GM23338 (cell line): ENCODE results near the gene SETBP1. TPM values are rescaled to one million over a fixed set of nuclear protein-coding genes. Genes with fewer than 3 reads are reported as not detected.
A peak's percentile ranks its signal among the peaks of the same experiment; 100 is the strongest.

ENCODE experiments used
- ATAC-seq: fragments of 200-7000 bp; cut with Tn5 transposase; 3 replicates; pipeline ENCODE4 v1.9.1; 2020
- DNase-seq: peaks from one replicate; pipeline ENCODE4 v3.0.0-alpha.2; 2015; ENCODE audit warnings: low spot score
- H2AFZ ChIP-seq: fragments of 200-600 bp; sonication (generic); 2 replicates; pipeline ENCODE4 v1.8.0; 2016; ENCODE audit warnings: antibody characterized with exemption, mild to moderate bottlenecking, moderate library complexity
- H3F3A ChIP-seq: fragments of 200-600 bp; sonication (generic); replicated peaks from 2 replicates; pipeline ENCODE4 v1.8.0; 2017; ENCODE audit warnings: antibody characterized with exemption, mixed run types, low read depth
- H3K27ac ChIP-seq: fragments of 200-600 bp; sonication (generic); 2 replicates; pipeline ENCODE4 v1.6.1; 2016; ENCODE audit warnings: low read depth
- H3K27me3 ChIP-seq: fragments of 200-600 bp; sonication (generic); 2 replicates; pipeline ENCODE4 v1.8.0; 2016; ENCODE audit warnings: mild to moderate bottlenecking, mixed run types, moderate library complexity; ENCODE audit not compliant: insufficient read depth
- H3K36me3 ChIP-seq: fragments of 200-600 bp; sonication (generic); 2 replicates; pipeline ENCODE4 v1.8.0; 2016; ENCODE audit warnings: mild to moderate bottlenecking; ENCODE audit not compliant: insufficient read depth
- H3K4me1 ChIP-seq: fragments of 200-600 bp; sonication (generic); 2 replicates; pipeline ENCODE4 v1.8.0; 2016; ENCODE audit warnings: mild to moderate bottlenecking, moderate library complexity; ENCODE audit not compliant: insufficient read depth
- H3K4me2 ChIP-seq: fragments of 200-600 bp; sonication (generic); 2 replicates; pipeline ENCODE4 v1.7.1; 2017; ENCODE audit warnings: mixed run types
- H3K4me3 ChIP-seq: fragments of 200-600 bp; sonication (generic); 2 replicates; pipeline ENCODE4 v1.6.1; 2016; ENCODE audit warnings: mixed run types
- H3K79me2 ChIP-seq: fragments of 200-600 bp; sonication (generic); replicated peaks from 2 replicates; pipeline ENCODE4 v1.8.0; 2017; ENCODE audit warnings: mild to moderate bottlenecking; ENCODE audit not compliant: insufficient read depth
- H3K9me2 ChIP-seq: fragments of 200-600 bp; sonication (generic); 2 replicates; pipeline ENCODE4 v1.8.0; 2017; ENCODE audit not compliant: insufficient read depth
- H4K20me1 ChIP-seq: fragments of 200-600 bp; sonication (generic); replicated peaks from 2 replicates; pipeline ENCODE4 v1.8.0; 2017; ENCODE audit warnings: mild to moderate bottlenecking; ENCODE audit not compliant: insufficient read depth
- H3K27ac Mint-ChIP-seq: 2 replicates; pipeline ENCODE4 v1.8.0; 2020; ENCODE audit warnings: inconsistent platforms, mild to moderate bottlenecking, moderate library complexity, mixed read lengths
- H3K27me3 Mint-ChIP-seq: 3 replicates; pipeline ENCODE4 v1.8.0; 2022; ENCODE audit warnings: low read depth, mild to moderate bottlenecking, moderate library complexity, mixed read lengths, inconsistent platforms; ENCODE audit not compliant: insufficient read depth, poor library complexity
- H3K36me3 Mint-ChIP-seq: 3 replicates; pipeline ENCODE4 v1.8.0; 2021; ENCODE audit warnings: low read depth, mild to moderate bottlenecking, inconsistent platforms, moderate library complexity, mixed read lengths
- H3K4me1 Mint-ChIP-seq: 3 replicates; pipeline ENCODE4 v1.8.0; 2020; ENCODE audit warnings: mild to moderate bottlenecking, inconsistent platforms, mixed read lengths
- H3K4me3 Mint-ChIP-seq: 3 replicates; pipeline ENCODE4 v1.8.0; 2021; ENCODE audit warnings: moderate library complexity, mild to moderate bottlenecking, inconsistent platforms, mixed read lengths
- H3K9me3 Mint-ChIP-seq: 3 replicates; pipeline ENCODE4 v1.8.0; 2020; ENCODE audit warnings: moderate library complexity, mild to moderate bottlenecking, inconsistent platforms, mixed read lengths
- EZH2 ChIP-seq: fragments of 200-600 bp; sonication (generic); IDR thresholded peaks from one replicate; pipeline ENCODE4 v1.8.0; 2017; ENCODE audit warnings: antibody characterized with exemption, mild to moderate bottlenecking, low read depth; ENCODE audit not compliant: unreplicated experiment
- EZH2phosphoT487 ChIP-seq: fragments of 200-600 bp; sonication (generic); IDR thresholded peaks from one replicate; pipeline ENCODE4 v1.8.1; 2018; ENCODE audit warnings: antibody characterized with exemption; ENCODE audit not compliant: unreplicated experiment
- JUNB ChIP-seq: IDR thresholded peaks from one replicate; pipeline ENCODE4 v1.6.1; 2016; ENCODE audit warnings: antibody characterized with exemption; ENCODE audit not compliant: unreplicated experiment
- STAT1 ChIP-seq: IDR thresholded peaks from one replicate; pipeline ENCODE4 v1.6.1; 2016; ENCODE audit warnings: antibody characterized with exemption; ENCODE audit not compliant: unreplicated experiment
- ZNF114 ChIP-seq: fragments of 250-450 bp; sonication (Bioruptor Pico); IDR thresholded peaks from 2 replicates; pipeline ENCODE4 v1.5.0; 2020; ENCODE audit warnings: mild to moderate bottlenecking, moderate library complexity
- polyA plus RNA-seq: library from polyadenylated mRNA; unstranded; fragments of >200 nt; fragmentation: Nextera tagmentation; extraction: Ambion mirVana; gene quantifications from 2 replicates; pipeline ENCODE4 v1.2.1, GENCODE V29; 2016
- total RNA-seq: library from RNA; depleted of rRNA; stranded (reverse); fragments of >200 nt; shearing (Covaris generic); gene quantifications from 2 replicates; pipeline ENCODE4 v1.2.3, GENCODE V29; 2014
- TF ChIP-seq, protein P1 (sequence below): IDR thresholded peaks from one replicate; pipeline ENCODE4 v1.6.1; 2018; ENCODE audit warnings: antibody characterized with exemption; ENCODE audit not compliant: unreplicated experiment
- TF ChIP-seq, protein P2 (sequence below): IDR thresholded peaks from 2 replicates; pipeline ENCODE4 v1.6.1; 2016; ENCODE audit warnings: antibody characterized with exemption

Gene SETBP1
- total and polyA plus RNA-seq, 2 experiments from 2014 or later = 1.6 to 5.5 TPM

DNA sequence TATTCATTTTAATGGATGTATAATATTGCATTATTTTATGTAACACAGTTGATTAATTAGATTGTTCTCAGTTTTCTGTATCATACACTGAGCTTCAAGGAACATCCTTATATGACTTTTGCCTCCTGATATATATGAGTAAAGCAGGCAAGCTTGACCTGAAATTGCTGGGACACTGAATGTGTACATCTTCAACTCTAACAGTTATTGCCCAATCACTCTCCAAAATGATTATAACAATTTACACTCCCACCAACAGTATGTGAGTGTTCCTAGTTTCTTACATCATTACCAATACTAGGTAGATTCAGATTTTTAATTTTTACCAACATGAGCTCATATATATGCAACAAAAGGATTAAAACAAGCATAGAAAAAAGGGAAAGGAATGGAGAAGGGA, 379.4 kb downstream of the SETBP1 start:
- Histone ChIP-seq H3K27ac (no peak overlapping the region), H4K20me1 (no peaks in the 10 kb centered on the region), H3K4me3 (no peak overlapping the region), H3K27me3 (no peaks in the 10 kb centered on the region), H3K4me1 (no peaks in the 10 kb centered on the region), H3K36me3 (no peaks in the 10 kb centered on the region), H2AFZ (no peak overlapping the region), H3F3A (no peaks in the 10 kb centered on the region), H3K4me2 (no peak overlapping the region), H3K9me2 (0 out of 2 replicates have a peak, but pooled peaks cover 3% of the 10 kb centered on the region), H3K79me2 (no peaks in the 10 kb centered on the region)
- H3K36me3 Mint-ChIP-seq = no peaks in the 10 kb centered on the region
- H3K27ac Mint-ChIP-seq = no peak overlapping the region
- DNase-seq (no peak), ATAC-seq (no peak)
- peaks cover 8% of the 10 kb centered on the region; the same call in 2 of the 3 replicates for H3K4me1 Mint-ChIP-seq
- TF ChIP-seq EZH2phosphoT487 = no peak
- TF ChIP-seq, protein P1, sequence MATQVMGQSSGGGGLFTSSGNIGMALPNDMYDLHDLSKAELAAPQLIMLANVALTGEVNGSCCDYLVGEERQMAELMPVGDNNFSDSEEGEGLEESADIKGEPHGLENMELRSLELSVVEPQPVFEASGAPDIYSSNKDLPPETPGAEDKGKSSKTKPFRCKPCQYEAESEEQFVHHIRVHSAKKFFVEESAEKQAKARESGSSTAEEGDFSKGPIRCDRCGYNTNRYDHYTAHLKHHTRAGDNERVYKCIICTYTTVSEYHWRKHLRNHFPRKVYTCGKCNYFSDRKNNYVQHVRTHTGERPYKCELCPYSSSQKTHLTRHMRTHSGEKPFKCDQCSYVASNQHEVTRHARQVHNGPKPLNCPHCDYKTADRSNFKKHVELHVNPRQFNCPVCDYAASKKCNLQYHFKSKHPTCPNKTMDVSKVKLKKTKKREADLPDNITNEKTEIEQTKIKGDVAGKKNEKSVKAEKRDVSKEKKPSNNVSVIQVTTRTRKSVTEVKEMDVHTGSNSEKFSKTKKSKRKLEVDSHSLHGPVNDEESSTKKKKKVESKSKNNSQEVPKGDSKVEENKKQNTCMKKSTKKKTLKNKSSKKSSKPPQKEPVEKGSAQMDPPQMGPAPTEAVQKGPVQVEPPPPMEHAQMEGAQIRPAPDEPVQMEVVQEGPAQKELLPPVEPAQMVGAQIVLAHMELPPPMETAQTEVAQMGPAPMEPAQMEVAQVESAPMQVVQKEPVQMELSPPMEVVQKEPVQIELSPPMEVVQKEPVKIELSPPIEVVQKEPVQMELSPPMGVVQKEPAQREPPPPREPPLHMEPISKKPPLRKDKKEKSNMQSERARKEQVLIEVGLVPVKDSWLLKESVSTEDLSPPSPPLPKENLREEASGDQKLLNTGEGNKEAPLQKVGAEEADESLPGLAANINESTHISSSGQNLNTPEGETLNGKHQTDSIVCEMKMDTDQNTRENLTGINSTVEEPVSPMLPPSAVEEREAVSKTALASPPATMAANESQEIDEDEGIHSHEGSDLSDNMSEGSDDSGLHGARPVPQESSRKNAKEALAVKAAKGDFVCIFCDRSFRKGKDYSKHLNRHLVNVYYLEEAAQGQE = no peak
- H3K27me3 Mint-ChIP-seq = peaks cover 2% of the 10 kb centered on the region
- H3K9me3 Mint-ChIP-seq = no peaks in the 10 kb centered on the region
- H3K4me3 Mint-ChIP-seq = no peak overlapping the region

DNA sequence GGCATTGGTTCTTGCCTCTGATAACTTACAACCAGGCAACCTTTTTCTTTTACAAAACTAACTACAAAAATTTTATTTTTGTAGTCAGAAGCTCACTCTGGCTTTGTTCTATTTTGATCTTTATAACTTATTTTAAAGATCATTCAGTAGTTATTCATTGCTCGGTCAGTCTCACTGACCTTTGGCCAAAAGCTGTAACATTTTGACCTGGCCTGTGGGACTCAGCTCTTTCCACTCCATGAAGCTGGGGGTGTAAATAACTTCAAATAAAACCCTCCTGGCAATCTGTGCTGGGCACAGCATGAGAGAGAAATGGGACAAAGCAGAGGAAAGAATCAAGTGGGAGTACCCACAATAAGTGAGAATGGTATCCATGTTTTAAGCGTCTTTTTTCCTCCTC, 380.7 kb downstream of the SETBP1 start:
- Mint-ChIP-seq H3K27me3 (peaks cover 2% of the 10 kb centered on the region), H3K4me1 (peaks cover 8% of the 10 kb centered on the region; the same call in 2 of the 3 replicates), H3K36me3 (no peaks in the 10 kb centered on the region), H3K4me3 (no peak overlapping the region), H3K9me3 (no peaks in the 10 kb centered on the region), H3K27ac (no peak overlapping the region)
- Histone ChIP-seq H3K4me1 (no peaks in the 10 kb centered on the region), H3K4me2 (no peak overlapping the region), H3F3A (no peaks in the 10 kb centered on the region), H2AFZ (no peak overlapping the region), H3K4me3 (no peak overlapping the region), H3K79me2 (no peaks in the 10 kb centered on the region), H3K36me3 (no peaks in the 10 kb centered on the region), H3K27me3 (no peaks in the 10 kb centered on the region), H3K9me2 (peaks cover 3% of the 10 kb centered on the region; the same call in 1 of the 2 replicates), H4K20me1 (no peaks in the 10 kb centered on the region), H3K27ac (no peak overlapping the region)
- ATAC-seq (no peak), DNase-seq (no peak)
- TF ChIP-seq EZH2phosphoT487 (no peak), JUNB (no peak), STAT1 (no peak), ZNF114 (CRISPR knock-in tag) (no peak)

DNA sequence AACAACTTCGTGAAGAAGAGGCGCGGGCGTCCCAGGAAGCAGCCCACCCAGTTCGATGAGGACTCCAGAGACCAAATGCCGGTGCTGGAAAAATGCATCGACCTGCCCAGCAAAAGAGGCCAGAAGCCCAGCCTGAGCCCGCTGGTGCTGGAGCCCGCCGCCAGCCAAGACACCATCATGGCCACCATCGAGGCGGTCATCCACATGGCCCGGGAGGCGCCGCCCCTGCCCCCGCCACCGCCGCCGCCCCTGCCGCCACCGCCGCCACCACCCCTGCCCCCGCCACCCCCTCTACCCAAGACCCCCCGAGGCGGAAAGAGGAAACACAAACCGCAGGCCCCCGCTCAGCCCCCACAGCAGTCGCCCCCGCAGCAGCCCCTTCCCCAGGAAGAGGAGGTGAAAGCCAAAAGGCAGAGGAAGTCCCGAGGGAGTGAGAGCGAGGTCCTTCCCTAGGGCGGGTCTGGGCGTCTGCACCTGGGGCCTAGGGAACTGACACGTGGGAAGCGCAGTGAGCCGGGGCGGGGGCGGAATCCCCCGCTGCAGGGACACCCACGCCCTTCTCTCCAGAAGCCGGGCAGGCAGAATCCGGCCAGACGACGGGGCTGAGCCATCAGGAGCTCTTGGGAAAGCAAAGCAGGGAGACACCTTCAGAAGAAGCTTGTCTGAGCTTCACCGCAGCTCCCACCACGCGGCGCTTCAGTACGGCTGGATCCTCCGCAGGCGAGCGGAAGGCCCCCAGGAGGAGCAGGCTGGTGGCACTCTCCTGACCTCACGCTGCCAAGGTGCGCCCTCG, 382.8 kb downstream of the SETBP1 start:
- Histone ChIP-seq H3K4me2 (no peak overlapping the region), H3K4me3 (no peak overlapping the region), H3K36me3 (no peaks in the 10 kb centered on the region), H3K27me3 (no peaks in the 10 kb centered on the region), H3K4me1 (no peaks in the 10 kb centered on the region), H3K9me2 (peaks cover 3% of the 10 kb centered on the region; the same call in 1 of the 2 replicates), H2AFZ (no peak overlapping the region), H4K20me1 (no peaks in the 10 kb centered on the region), H3K79me2 (no peaks in the 10 kb centered on the region), H3F3A (no peaks in the 10 kb centered on the region), H3K27ac (no peak overlapping the region)
- peak; percentile 2 for DNase-seq
- ATAC-seq = peak; percentile 56
- no peaks in the 10 kb centered on the region for H3K9me3 Mint-ChIP-seq
- no peaks in the 10 kb centered on the region for H3K4me1 Mint-ChIP-seq
- H3K36me3 Mint-ChIP-seq = no peaks in the 10 kb centered on the region
- no peak overlapping the region for H3K4me3 Mint-ChIP-seq
- H3K27ac Mint-ChIP-seq = no peak overlapping the region
- peaks cover 2% of the 10 kb centered on the region for H3K27me3 Mint-ChIP-seq
- TF ChIP-seq ZNF114 (CRISPR knock-in tag) (no peak), STAT1 (no peak), JUNB (no peak), EZH2 (no peak), EZH2phosphoT487 (no peak)
- TF ChIP-seq, protein P2, sequence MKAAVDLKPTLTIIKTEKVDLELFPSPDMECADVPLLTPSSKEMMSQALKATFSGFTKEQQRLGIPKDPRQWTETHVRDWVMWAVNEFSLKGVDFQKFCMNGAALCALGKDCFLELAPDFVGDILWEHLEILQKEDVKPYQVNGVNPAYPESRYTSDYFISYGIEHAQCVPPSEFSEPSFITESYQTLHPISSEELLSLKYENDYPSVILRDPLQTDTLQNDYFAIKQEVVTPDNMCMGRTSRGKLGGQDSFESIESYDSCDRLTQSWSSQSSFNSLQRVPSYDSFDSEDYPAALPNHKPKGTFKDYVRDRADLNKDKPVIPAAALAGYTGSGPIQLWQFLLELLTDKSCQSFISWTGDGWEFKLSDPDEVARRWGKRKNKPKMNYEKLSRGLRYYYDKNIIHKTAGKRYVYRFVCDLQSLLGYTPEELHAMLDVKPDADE = no peak
- TF ChIP-seq, protein P1 = no peak
